GM20431 (cell line): ENCODE results near the gene S100A2.
"Not testable (repeated sequence)": the region's sequence is repeated elsewhere in the genome, so short reads cannot be mapped to it uniquely, and the experiment has no call there.

Source experiments
- in situ Hi-C: fragments of 300-500 bp; cut with MseI, MboI; formaldehyde crosslinking; loops from one replicate; pipeline ENCODE4 v1.15.0; 2020; ENCODE audit warnings: low sequenced_read_pairs; ENCODE audit not compliant: unreplicated experiment

Gene S100A2

GRCh38 chr1:153535242-153536011, 30.2 kb downstream of the S100A2 start, which contains the start of gene S100A6:
Gene S100A6, minus strand, starts transcription at chr1:153535991. Its CDS starts 652 bp downstream, at chr1:153535339.
- in situ Hi-C loops = no loop called here

- in situ Hi-C loops = no loop called here
These were observed 30.8 kb downstream of the S100A2 start for GRCh38 chr1:153534925-153535241.

- in situ Hi-C loops = no loop called here
These were observed 31.3 kb downstream of the S100A2 start for GRCh38 chr1:153534226-153534924.

DNA sequence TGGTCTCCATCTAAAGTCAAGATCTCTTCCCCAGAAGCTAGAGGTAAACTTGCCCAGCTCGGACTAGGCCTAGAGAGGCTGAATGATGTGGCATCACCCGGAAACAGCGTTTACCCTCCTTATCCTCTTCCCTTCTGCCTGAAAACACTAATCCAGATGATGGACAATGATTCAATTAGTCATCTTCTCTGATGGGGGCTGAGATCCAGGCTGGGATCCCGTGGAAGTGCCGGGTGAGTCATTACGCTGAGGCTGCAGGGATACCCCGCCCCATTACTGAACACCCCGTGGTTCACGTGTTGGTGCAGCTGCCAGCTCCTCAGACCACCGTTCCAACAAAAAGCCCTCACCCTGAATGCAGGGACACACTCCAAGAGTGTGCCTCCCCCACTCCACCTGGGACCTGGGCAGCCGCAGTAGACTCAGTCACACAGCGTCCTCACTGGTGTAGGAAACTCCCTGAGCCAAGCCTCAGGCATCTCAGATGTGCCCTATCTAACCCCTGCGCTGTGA, 31.9 kb downstream of the S100A2 start:
- in situ Hi-C loops = no loop called here

- in situ Hi-C loops = no loop called here
These were observed 32.7 kb downstream of the S100A2 start for GRCh38 chr1:153532769-153533599.

- in situ Hi-C loops = no loop called here
These were observed 33.5 kb downstream of the S100A2 start for GRCh38 chr1:153532181-153532580.

- in situ Hi-C loops = no loop called here
These were observed 34.0 kb downstream of the S100A2 start for GRCh38 chr1:153531638-153532037.

DNA sequence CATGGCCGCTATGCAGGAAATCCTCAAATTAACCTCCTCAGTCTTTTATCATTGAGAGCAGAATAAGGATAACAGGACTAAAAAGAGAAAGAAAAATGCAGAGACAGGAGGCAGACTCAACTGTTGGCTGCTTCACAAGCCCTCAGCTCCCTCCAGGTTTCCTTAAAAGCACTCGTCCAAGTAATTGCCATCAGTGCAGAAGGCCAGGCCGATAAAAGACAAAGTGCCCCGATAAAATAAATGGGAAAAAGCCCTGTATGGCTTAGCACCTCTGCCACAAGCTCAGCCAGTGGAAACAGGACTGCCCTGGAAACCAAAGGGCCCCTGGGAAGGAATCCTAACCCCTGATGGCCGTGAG, 38.0 kb downstream of the S100A2 start:
- in situ Hi-C loops = no loop called here

- in situ Hi-C loops = no loop called here
These were observed 38.5 kb downstream of the S100A2 start for GRCh38 chr1:153527023-153527682.

- in situ Hi-C loops = no loop called here
These were observed 39.5 kb downstream of the S100A2 start for GRCh38 chr1:153526132-153526543.

DNA sequence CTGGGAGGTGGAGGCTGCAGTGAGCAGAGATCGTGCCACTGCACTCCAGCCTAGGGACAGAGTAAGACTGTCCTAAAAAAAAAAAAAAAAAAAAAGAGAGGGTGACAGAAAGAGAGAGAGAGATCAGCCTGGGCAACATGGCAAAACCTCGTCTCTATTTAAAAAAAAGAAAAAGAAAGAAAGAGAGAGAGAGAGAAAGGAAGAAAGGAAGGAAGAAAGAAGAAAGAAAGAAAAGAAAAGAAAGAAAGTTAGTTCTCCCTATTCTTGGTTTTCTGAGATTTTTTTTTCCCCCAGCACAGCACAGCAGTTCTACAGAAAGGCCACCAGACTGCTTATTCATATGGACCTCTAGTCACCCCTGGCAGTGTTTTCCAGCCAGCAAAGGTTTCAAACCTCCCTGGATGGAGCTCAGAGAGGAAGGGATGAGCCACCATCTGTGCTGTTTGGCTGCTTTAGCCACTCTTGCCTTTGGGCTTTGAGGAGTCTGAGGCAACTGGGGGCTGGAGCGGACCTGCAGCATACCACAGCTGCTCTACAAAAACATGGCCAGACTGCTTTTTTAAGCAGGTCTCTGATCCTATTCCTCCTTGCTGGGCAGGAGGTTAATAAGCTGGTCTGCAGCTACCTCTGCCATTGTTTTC, 40.4 kb downstream of the S100A2 start:
- in situ Hi-C loops = no loop called here

DNA sequence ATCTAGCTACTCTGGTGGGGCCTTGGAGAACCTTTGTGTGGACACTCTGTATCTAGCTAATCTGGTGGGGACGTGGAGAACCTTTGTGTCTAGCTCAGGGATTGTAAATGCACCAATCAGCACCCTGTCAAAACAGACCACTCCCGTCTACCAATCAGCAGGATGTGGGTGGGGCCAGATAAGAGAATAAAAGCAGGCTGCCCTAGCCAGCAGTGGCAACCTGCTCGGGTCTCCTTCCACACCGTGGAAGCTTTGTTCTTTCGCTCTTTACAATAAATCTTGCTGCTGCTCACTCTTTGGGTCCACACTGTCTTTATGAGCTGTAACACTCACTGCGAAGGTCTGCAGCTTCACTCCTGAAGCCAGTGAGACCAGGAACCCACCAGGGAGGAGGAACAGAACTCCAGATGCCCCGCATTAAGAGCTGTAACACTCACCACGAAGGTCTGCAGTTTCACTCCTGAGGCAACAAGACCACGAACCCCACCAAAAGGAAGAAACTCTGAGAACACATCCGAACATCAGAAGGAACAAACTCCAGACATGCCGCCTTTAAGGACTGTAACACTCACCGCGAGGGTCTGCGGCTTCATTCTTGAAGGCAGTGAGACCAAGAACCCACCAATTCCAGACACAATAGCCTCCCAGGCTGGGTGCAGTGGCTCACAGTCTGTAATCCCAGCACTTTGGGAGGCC, 43.1 kb downstream of the S100A2 start:
- in situ Hi-C loops = not testable (repeated sequence)

- in situ Hi-C loops = not testable (repeated sequence)
These were observed 43.8 kb downstream of the S100A2 start for GRCh38 chr1:153521808-153522207.

GRCh38 chr1:153520818-153521476, 44.7 kb downstream of the S100A2 start:
- in situ Hi-C loops = no loop called here

DNA sequence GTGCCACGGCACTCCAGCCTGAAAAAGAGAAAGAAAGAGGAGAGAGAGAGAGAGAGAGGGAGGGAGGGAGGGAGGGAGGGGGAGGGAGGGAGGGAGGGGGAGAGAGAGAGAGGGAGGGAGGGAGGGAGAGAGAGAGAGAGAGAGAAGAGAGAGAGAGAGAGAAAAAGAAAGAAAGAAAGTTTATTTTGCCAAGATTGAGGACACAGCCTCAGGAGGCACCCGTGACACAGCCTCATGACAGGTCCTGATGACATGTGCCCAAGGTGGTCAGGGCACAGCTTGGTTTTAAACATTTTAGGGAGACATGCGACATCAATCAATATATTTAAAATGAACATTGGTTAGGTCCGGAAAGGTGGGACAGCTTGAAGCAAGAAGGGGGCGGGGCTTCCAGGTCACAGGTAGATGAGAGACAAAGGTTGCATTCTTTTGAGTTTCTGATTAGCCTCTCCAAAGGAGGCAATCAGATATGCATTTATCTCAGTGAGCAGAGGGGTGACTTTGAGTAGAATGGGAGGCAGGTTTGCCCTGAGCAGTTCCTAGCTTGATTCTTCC, 45.4 kb downstream of the S100A2 start:
- in situ Hi-C loops = not testable (repeated sequence)

DNA sequence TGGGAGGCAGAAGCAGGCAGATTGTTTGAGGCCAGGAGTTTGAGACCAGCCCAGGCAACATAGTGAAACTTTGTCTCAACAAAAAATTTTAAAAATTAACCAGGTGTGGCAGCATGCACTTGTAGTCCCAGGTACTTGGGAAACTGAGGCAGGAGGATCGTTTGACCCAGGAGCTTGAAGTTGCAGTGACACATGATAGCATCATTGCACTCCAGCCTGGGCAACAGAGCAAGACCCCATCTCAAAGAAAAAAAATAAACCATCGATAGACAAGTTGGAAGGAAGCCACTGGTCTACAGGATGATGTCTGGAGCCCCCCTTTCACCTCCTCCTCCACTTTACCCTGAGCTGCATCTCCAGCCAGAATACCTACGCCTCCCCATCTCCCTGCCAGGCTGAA, 46.4 kb downstream of the S100A2 start:
- in situ Hi-C loops = no loop called here

DNA sequence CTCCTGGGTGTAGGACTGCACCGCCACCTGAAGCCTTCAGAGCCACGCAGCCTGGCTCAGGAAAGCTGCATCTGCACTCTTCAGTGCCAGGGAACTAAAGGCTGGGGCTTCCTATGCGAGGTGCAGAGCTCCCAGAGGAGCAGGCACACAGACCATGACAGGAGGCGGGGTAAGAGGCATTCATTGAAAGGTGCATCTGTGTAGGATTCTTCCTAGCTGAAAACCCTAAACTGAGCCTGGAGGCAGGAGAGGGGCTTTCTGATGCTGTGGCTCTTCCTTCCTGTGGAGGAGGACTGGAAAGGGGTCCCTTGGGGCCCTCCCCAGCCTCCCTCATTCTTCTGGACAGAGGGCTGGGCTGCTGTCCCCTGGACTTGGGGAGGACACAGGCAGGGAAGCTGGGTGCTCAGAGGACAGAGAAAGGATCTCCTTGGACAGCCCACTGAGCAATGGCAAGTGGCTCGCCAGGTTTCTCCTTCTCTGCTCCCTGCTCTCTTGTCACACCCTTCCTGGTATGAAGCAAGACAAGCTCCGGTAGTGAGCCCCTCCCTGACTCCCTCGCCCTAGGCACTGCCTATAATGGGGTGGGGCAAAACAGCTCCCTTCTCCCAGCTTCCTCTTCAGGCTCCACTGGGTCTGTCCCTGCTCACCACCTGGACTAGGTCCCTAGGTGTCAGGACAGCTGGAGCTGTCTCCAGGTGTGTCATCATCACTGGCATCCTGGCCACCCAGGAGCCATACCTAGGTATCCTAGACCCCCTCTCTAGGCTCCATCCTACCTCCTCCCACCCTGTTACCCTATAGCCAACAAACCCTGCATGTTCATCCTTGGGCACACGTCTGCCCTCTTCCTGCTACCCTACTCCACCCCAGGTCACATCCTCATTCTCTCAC, 49.9 kb downstream of the S100A2 start:
- in situ Hi-C loops = no loop called here
